ENCODE results near the gene MTMR1.

The MTMR1 gene

GRCh38 chrX:150792949-150793527, 99.8 kb downstream of the MTMR1 start:
- no peaks in the 10 kb centered on the region for H3K9me3 Mint-ChIP-seq
- H3K36me3 Mint-ChIP-seq (ENCODE audit: insufficient read depth) = peaks cover 8% of the 10 kb centered on the region
- no peak for DNase-seq
- no peak for ATAC-seq (replicated peaks)
- no peaks in the 10 kb centered on the region for H3K27me3 Mint-ChIP-seq
- H3K27ac Mint-ChIP-seq = no peak overlapping the region
- no peak overlapping the region for H3K4me3 Mint-ChIP-seq
- no peaks in the 10 kb centered on the region for H3K4me1 Mint-ChIP-seq (ENCODE audit: low read depth in 2 of 2)

DNA sequence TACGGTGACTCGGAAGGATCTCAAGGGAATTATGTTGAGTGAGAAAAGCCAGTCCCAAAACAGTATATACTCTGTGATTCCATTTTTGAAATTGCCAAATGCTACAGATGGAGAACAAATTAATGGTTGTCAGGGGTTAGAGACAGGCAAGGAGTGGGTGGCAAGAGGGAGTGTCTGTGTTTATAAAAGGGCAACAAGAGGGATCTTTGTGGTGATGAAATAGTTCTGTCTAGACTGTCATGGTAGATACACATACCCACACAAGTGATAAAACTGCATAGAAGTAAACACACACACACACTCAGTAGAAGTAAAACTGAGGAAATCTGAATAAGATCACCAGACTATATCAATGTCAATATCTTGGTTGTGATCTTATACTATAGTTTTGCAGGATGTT, 112.5 kb downstream of the MTMR1 start:
- Mint-ChIP-seq H3K36me3 (ENCODE audit: insufficient read depth) (no peaks in the 10 kb centered on the region), H3K27me3 (no peaks in the 10 kb centered on the region), H3K27ac (no peak overlapping the region), H3K9me3 (no peaks in the 10 kb centered on the region), H3K4me3 (no peak overlapping the region), H3K4me1 (ENCODE audit: low read depth in 2 of 2) (no peaks in the 10 kb centered on the region)
- ATAC-seq (replicated peaks) (no peak), DNase-seq (no peak)

- H3K27ac Mint-ChIP-seq = no peak overlapping the region
- H3K9me3 Mint-ChIP-seq = no peaks in the 10 kb centered on the region
- no peaks in the 10 kb centered on the region for H3K4me1 Mint-ChIP-seq (ENCODE audit: low read depth in 2 of 2)
- no peak overlapping the region for H3K4me3 Mint-ChIP-seq
- ATAC-seq (replicated peaks) (no peak), DNase-seq (no peak)
- H3K27me3 Mint-ChIP-seq = no peaks in the 10 kb centered on the region
- H3K36me3 Mint-ChIP-seq (ENCODE audit: insufficient read depth) = no peaks in the 10 kb centered on the region
Observed at GRCh38 chrX:150806827-150807226, 113.6 kb downstream of the MTMR1 start.

GRCh38 chrX:150813922-150814321, 120.7 kb downstream of the MTMR1 start:
- no peaks in the 10 kb centered on the region for H3K4me1 Mint-ChIP-seq (ENCODE audit: low read depth in 2 of 2)
- no peak overlapping the region for H3K4me3 Mint-ChIP-seq
- ATAC-seq (replicated peaks) (no peak), DNase-seq (no peak)
- H3K27me3 Mint-ChIP-seq = no peaks in the 10 kb centered on the region
- H3K36me3 Mint-ChIP-seq (ENCODE audit: insufficient read depth) = no peaks in the 10 kb centered on the region
- no peaks in the 10 kb centered on the region for H3K9me3 Mint-ChIP-seq
- no peak overlapping the region for H3K27ac Mint-ChIP-seq
